Measurements from ENCODE around the gene KCNJ12.

DNA sequence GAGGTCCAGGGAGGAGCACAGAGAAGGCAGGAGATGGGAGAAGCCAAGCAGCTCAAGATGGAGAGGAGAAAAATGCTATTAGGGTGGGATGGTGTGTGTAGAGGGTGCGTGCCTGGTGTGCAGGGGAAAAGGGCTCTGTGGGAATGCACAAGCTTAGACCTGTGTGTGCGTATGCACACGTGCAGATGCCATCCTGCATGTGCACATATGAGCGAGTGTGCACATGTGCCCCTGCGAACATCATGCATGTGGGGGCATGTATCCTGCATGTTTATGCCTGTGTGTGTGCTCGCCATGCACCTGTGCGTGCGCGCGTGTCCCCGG is 438 bp upstream of the KCNJ12 start:
- TF ChIP-seq, protein P1, sequence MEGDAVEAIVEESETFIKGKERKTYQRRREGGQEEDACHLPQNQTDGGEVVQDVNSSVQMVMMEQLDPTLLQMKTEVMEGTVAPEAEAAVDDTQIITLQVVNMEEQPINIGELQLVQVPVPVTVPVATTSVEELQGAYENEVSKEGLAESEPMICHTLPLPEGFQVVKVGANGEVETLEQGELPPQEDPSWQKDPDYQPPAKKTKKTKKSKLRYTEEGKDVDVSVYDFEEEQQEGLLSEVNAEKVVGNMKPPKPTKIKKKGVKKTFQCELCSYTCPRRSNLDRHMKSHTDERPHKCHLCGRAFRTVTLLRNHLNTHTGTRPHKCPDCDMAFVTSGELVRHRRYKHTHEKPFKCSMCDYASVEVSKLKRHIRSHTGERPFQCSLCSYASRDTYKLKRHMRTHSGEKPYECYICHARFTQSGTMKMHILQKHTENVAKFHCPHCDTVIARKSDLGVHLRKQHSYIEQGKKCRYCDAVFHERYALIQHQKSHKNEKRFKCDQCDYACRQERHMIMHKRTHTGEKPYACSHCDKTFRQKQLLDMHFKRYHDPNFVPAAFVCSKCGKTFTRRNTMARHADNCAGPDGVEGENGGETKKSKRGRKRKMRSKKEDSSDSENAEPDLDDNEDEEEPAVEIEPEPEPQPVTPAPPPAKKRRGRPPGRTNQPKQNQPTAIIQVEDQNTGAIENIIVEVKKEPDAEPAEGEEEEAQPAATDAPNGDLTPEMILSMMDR (IDR thresholded peaks at IDR 0.05) = no peak
- no peak for TF ChIP-seq POLR2A (IDR thresholded peaks at IDR 0.05)

Measured in transverse colon (tissue), 3 donors.